ENCODE data around the gene ARHGAP30.

The ARHGAP30 gene

DNA sequence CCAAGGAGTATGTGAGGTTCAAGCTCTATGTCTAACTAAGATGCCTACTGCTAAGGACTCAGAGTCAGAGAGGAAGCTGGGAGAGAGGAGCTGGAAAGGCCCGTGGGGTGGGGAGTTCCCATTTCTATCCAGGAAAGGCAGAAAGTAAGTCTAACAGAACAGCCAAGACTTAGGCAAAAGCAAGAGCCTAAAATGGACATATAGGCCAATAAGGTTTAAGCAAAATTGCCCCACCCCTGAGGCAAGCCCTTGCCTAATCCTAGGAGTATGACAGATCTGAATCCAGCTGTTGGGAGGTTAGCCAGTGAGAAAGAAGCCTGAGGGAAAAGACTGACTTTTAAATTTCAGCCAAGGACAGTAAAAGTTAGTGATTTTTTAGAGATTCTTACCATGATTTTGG is 26.8 kb upstream of the ARHGAP30 start:
- POLR2A ChIA-PET, result interaction anchor here (1.2 to 2.9 kb wide), 3 partner anchors 24 to 59 kb away, joined by 3 to 30 read pairs (median 10); partner anchors contain the start of gene ARHGAP30
- CTCF ChIA-PET, result interaction anchor here (1.0 to 11.7 kb wide), 19 partner anchors 8 to 143 kb away, joined by 3 to 297 read pairs (median 8); partner anchors contain the start of genes ARHGAP30, DEDD, F11R and NECTIN4
- Histone ChIP-seq H3K4me3 (ENCODE audit: control insufficient read depth in 1 of 7, extremely low read depth in 1 of 7, insufficient read depth in 4 of 7, low read depth in 2 of 7, low read length in 6 of 7) (no peak overlapping the region), H3K27me3 (replicated peaks in 2 of 5; ENCODE audit: control insufficient read depth in 4 of 5, insufficient read depth in 5 of 5, low read length in 4 of 5) (no peaks in the 10 kb centered on the region), H3K27ac (ENCODE audit: insufficient read depth in 1 of 2, low read depth in 1 of 2, low read length in 2 of 2, poor library complexity in 1 of 2, severe bottlenecking in 2 of 2) (no peak overlapping the region), H3K36me3 (ENCODE audit: control insufficient read depth in 4 of 4, insufficient read depth in 4 of 4, low read length in 3 of 4) (peaks cover 3 to 22% (median 15%) of the 10 kb centered on the region in 4 experiments), H3K4me1 (ENCODE audit: control extremely low read depth in 1 of 4, control insufficient read depth in 4 of 4, insufficient read depth in 4 of 4, low read length in 3 of 4) (peaks cover 0 to 20% (median 20%) of the 10 kb centered on the region in 4 experiments), H3K9me3 (ENCODE audit: control extremely low read depth in 1 of 5, control insufficient read depth in 4 of 5, insufficient read depth in 2 of 5, low read depth in 1 of 5, low read length in 4 of 5) (no peaks in the 10 kb centered on the region)
- WGBS (ENCODE audit: insufficient coverage), result 29% methylated on average over 1 of the region's 1 CpG
- no peak for DNase-seq

- CTCF ChIA-PET, result interaction anchor here (0.6 to 11.7 kb wide), 14 partner anchors 9 to 107 kb away, joined by 3 to 297 read pairs (median 9); partner anchors contain the start of genes ARHGAP30, DEDD, NIT1 and PFDN2
- no peak for DNase-seq
- peaks cover 2 to 18% (median 12%) of the 10 kb centered on the region in 4 experiments for H3K36me3 ChIP-seq (ENCODE audit: control insufficient read depth in 4 of 4, insufficient read depth in 4 of 4, low read length in 3 of 4)
- POLR2A ChIA-PET, result interaction anchor here (1.2 kb wide), 1 partner anchor 58 kb away, joined by 3 read pairs; no protein-coding TSS in a partner anchor
- H3K9me3 ChIP-seq (ENCODE audit: control extremely low read depth in 1 of 5, control insufficient read depth in 4 of 5, insufficient read depth in 2 of 5, low read depth in 1 of 5, low read length in 4 of 5), result no peaks in the 10 kb centered on the region
- no peaks in the 10 kb centered on the region for H3K27me3 ChIP-seq (replicated peaks in 2 of 5; ENCODE audit: control insufficient read depth in 4 of 5, insufficient read depth in 5 of 5, low read length in 4 of 5)
- no peak overlapping the region for H3K27ac ChIP-seq (ENCODE audit: insufficient read depth in 1 of 2, low read depth in 1 of 2, low read length in 2 of 2, poor library complexity in 1 of 2, severe bottlenecking in 2 of 2)
- 100% methylated on average over 2 of the region's 2 CpGs for WGBS (ENCODE audit: insufficient coverage)
- H3K4me1 ChIP-seq (ENCODE audit: control extremely low read depth in 1 of 4, control insufficient read depth in 4 of 4, insufficient read depth in 4 of 4, low read length in 3 of 4), result peaks cover 0 to 20% (median 20%) of the 10 kb centered on the region in 4 experiments
- H3K4me3 ChIP-seq (ENCODE audit: control insufficient read depth in 1 of 7, extremely low read depth in 1 of 7, insufficient read depth in 4 of 7, low read depth in 2 of 7, low read length in 6 of 7), result no peak overlapping the region
Measured at GRCh38 chr1:161096015-161096414, 26.3 kb upstream of the ARHGAP30 start.

DNA sequence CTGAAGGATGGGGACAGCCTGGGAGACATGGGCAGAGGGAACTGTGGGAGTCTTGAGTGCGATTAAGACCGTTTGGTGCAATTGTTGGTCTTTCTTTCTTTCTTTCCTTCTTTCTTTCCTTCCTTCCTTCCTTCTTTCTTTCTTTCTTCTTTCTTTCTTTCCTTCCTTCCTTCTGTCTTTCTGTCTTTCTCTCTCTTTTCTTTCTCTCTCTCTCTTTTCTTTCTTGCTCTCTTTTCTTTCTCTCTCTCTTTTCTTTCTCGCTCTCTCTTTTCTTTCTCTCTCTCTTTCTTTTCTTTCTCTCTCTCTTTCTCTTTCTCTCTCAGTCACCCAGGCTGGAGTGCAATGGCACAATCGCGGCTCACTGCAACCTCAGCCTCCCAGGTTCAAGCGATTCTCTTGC is 25.5 kb upstream of the ARHGAP30 start:
- POLR2A ChIA-PET, result no interaction called here

GRCh38 chr1:161094481-161094880 is 24.8 kb upstream of the ARHGAP30 start:
- no peaks in the 10 kb centered on the region for H3K27me3 ChIP-seq (replicated peaks in 2 of 5; ENCODE audit: control insufficient read depth in 4 of 5, insufficient read depth in 5 of 5, low read length in 4 of 5)
- 100% methylated on average over 2 of the region's 14 CpGs for WGBS (ENCODE audit: insufficient coverage)

More for the DNA sequence above, 25.5 kb upstream of the ARHGAP30 start:
- H3K4me1 ChIP-seq (ENCODE audit: control extremely low read depth in 1 of 4, control insufficient read depth in 4 of 4, insufficient read depth in 4 of 4, low read length in 3 of 4), result peaks cover 0 to 20% (median 20%) of the 10 kb centered on the region in 4 experiments
- WGBS (ENCODE audit: insufficient coverage), result 100% methylated on average over 5 of the region's 6 CpGs
- H3K4me3 ChIP-seq (ENCODE audit: control insufficient read depth in 1 of 7, extremely low read depth in 1 of 7, insufficient read depth in 4 of 7, low read depth in 2 of 7, low read length in 6 of 7), result no peak overlapping the region
- peaks cover 0 to 13% (median 9%) of the 10 kb centered on the region in 4 experiments for H3K36me3 ChIP-seq (ENCODE audit: control insufficient read depth in 4 of 4, insufficient read depth in 4 of 4, low read length in 3 of 4)
- no peaks in the 10 kb centered on the region for H3K9me3 ChIP-seq (ENCODE audit: control extremely low read depth in 1 of 5, control insufficient read depth in 4 of 5, insufficient read depth in 2 of 5, low read depth in 1 of 5, low read length in 4 of 5)
- DNase-seq, result no peak
- H3K27me3 ChIP-seq (replicated peaks in 2 of 5; ENCODE audit: control insufficient read depth in 4 of 5, insufficient read depth in 5 of 5, low read length in 4 of 5), result no peaks in the 10 kb centered on the region
- CTCF ChIA-PET, result interaction anchor here (0.6 to 11.7 kb wide), 8 partner anchors 9 to 99 kb away, joined by 3 to 297 read pairs (median 18); partner anchors contain the start of genes ARHGAP30, DEDD and USF1
- H3K27ac ChIP-seq (ENCODE audit: insufficient read depth in 1 of 2, low read depth in 1 of 2, low read length in 2 of 2, poor library complexity in 1 of 2, severe bottlenecking in 2 of 2), result no peak overlapping the region

DNA sequence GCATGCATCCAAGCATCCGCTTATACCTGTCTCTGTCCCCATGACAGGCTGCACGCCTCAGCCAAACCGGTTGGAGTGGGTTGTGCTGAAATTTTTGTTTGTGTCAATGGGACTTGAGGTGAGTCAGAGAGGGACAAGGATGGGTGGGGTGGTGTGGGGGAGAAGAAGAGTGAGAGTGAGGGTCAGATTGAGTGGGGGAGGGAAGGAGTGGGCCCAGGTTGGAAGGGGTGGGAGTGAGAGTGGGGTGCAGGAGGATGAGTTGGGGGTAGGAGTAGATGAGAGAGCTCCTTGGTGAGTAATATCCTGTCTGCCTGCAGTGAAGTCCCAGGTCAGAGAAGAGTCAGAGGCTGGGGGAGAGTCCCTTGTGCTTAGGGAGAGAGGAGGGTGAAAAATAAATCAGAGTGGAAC is 22.9 kb upstream of the ARHGAP30 start:
- 100% methylated on average over 3 of the region's 3 CpGs for WGBS (ENCODE audit: insufficient coverage)
- no peak for DNase-seq

More at GRCh38 chr1:161094481-161094880, 24.8 kb upstream of the ARHGAP30 start:
- DNase-seq, result no peak
- Histone ChIP-seq H3K36me3 (ENCODE audit: control insufficient read depth in 4 of 4, insufficient read depth in 4 of 4, low read length in 3 of 4) (peaks cover 0 to 6% (median 3%) of the 10 kb centered on the region in 4 experiments), H3K9me3 (ENCODE audit: control extremely low read depth in 1 of 5, control insufficient read depth in 4 of 5, insufficient read depth in 2 of 5, low read depth in 1 of 5, low read length in 4 of 5) (no peaks in the 10 kb centered on the region), H3K4me1 (ENCODE audit: control extremely low read depth in 1 of 4, control insufficient read depth in 4 of 4, insufficient read depth in 4 of 4, low read length in 3 of 4) (peaks cover 0 to 23% (median 20%) of the 10 kb centered on the region in 4 experiments), H3K27ac (ENCODE audit: insufficient read depth in 1 of 2, low read depth in 1 of 2, low read length in 2 of 2, poor library complexity in 1 of 2, severe bottlenecking in 2 of 2) (no peak overlapping the region), H3K4me3 (ENCODE audit: control insufficient read depth in 1 of 7, extremely low read depth in 1 of 7, insufficient read depth in 4 of 7, low read depth in 2 of 7, low read length in 6 of 7) (no peak overlapping the region)
- CTCF ChIA-PET, result interaction anchor here (1.0 to 11.7 kb wide), 5 partner anchors 17 to 99 kb away, joined by 3 to 297 read pairs (median 69); partner anchors contain the start of genes ARHGAP30 and DEDD
- POLR2A ChIA-PET, result interaction anchor here (0.7 kb wide), 1 partner anchor 105 kb away, joined by 6 read pairs; no protein-coding TSS in a partner anchor

GRCh38 chr1:161091796-161092507 is 22.3 kb upstream of the ARHGAP30 start:
- no peaks in the 10 kb centered on the region for H3K9me3 ChIP-seq (ENCODE audit: control extremely low read depth in 1 of 5, control insufficient read depth in 4 of 5, insufficient read depth in 2 of 5, low read depth in 1 of 5, low read length in 4 of 5)
- CTCF ChIA-PET, result interaction anchor here (1.2 to 11.7 kb wide), 2 partner anchors 15 to 94 kb away, joined by 3 to 297 read pairs; partner anchors contain the start of gene ARHGAP30
- peaks cover 0 to 19% (median 2%) of the 10 kb centered on the region in 4 experiments for H3K4me1 ChIP-seq (ENCODE audit: control extremely low read depth in 1 of 4, control insufficient read depth in 4 of 4, insufficient read depth in 4 of 4, low read length in 3 of 4)
- WGBS (ENCODE audit: insufficient coverage), result 94% methylated on average over 4 of the region's 7 CpGs
- H3K4me3 ChIP-seq (ENCODE audit: control insufficient read depth in 1 of 7, extremely low read depth in 1 of 7, insufficient read depth in 4 of 7, low read depth in 2 of 7, low read length in 6 of 7), result no peak overlapping the region
- no peak for DNase-seq
- no peaks in the 10 kb centered on the region for H3K27me3 ChIP-seq (replicated peaks in 2 of 5; ENCODE audit: control insufficient read depth in 4 of 5, insufficient read depth in 5 of 5, low read length in 4 of 5)
- H3K36me3 ChIP-seq (ENCODE audit: control insufficient read depth in 4 of 4, insufficient read depth in 4 of 4, low read length in 3 of 4), result no peaks in the 10 kb centered on the region
- H3K27ac ChIP-seq (ENCODE audit: insufficient read depth in 1 of 2, low read depth in 1 of 2, low read length in 2 of 2, poor library complexity in 1 of 2, severe bottlenecking in 2 of 2), result no peak overlapping the region
- POLR2A ChIA-PET, result no interaction called here

More for the DNA sequence above, 22.9 kb upstream of the ARHGAP30 start:
- H3K4me3 ChIP-seq (ENCODE audit: control insufficient read depth in 1 of 7, extremely low read depth in 1 of 7, insufficient read depth in 4 of 7, low read depth in 2 of 7, low read length in 6 of 7), result no peak overlapping the region
- H3K27me3 ChIP-seq (replicated peaks in 2 of 5; ENCODE audit: control insufficient read depth in 4 of 5, insufficient read depth in 5 of 5, low read length in 4 of 5), result no peaks in the 10 kb centered on the region
- no peaks in the 10 kb centered on the region for H3K36me3 ChIP-seq (ENCODE audit: control insufficient read depth in 4 of 4, insufficient read depth in 4 of 4, low read length in 3 of 4)
- H3K27ac ChIP-seq (ENCODE audit: insufficient read depth in 1 of 2, low read depth in 1 of 2, low read length in 2 of 2, poor library complexity in 1 of 2, severe bottlenecking in 2 of 2), result no peak overlapping the region
- ChIA-PET POLR2A (no interaction called here), CTCF (interaction anchor here (1.2 to 11.7 kb wide), 2 partner anchors 16 to 95 kb away, joined by 3 to 297 read pairs; partner anchors contain the start of gene ARHGAP30)
- no peaks in the 10 kb centered on the region for H3K9me3 ChIP-seq (ENCODE audit: control extremely low read depth in 1 of 5, control insufficient read depth in 4 of 5, insufficient read depth in 2 of 5, low read depth in 1 of 5, low read length in 4 of 5)
- H3K4me1 ChIP-seq (ENCODE audit: control extremely low read depth in 1 of 4, control insufficient read depth in 4 of 4, insufficient read depth in 4 of 4, low read length in 3 of 4), result peaks cover 0 to 22% (median 6%) of the 10 kb centered on the region in 4 experiments

Measured in common myeloid progenitor, CD34-positive (primary cell).